ENCODE data around the gene ARHGAP15. TPM values are rescaled to one million over a fixed set of nuclear protein-coding genes. Genes with fewer than 3 reads are reported as not detected.

The ARHGAP15 gene
- total RNA-seq, 1 experiment from 2014 or later: not detected

DNA sequence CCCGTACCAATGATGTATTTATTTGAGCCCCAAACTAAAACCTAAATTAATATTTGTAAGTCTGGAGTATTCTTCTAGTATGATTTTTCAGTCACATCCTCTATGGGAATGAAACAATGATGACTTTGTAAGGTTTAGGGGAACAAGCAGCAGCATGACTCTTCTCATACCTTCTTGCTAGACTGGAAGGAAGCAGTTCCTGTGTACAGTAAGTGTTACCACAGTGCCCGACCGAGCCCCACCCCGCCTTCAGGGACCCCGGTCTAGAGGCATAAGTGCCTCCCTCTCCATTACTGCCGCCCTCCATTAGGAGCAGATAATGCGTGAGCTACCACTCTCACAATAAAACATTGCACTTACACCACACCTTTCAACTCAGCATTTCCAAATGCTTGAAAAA, 599.3 kb downstream of the ARHGAP15 start:
- ChIA-PET CTCF (no interaction called here), POLR2A (ENCODE audit: unreplicated experiment) (no interaction called here)
- no peak overlapping the region for H3K27ac ChIP-seq

GRCh38 chr2:143729296-143729814, 600.1 kb downstream of the ARHGAP15 start:
- Histone ChIP-seq H3K4me2 (no peak overlapping the region), H3K27me3 (ENCODE audit: insufficient read depth, low read depth) (no peaks in the 10 kb centered on the region), H3K27ac (no peak overlapping the region), H3F3A (ENCODE audit: insufficient read depth, low read depth) (no peaks in the 10 kb centered on the region), H3K4me1 (replicated peaks; ENCODE audit: insufficient read depth) (no peaks in the 10 kb centered on the region), H3K9me2 (ENCODE audit: insufficient read depth) (no peaks in the 10 kb centered on the region), H2AFZ (no peak overlapping the region), H3K9me3 (ENCODE audit: insufficient read depth, low read depth) (no peaks in the 10 kb centered on the region), H3K79me2 (ENCODE audit: low read depth) (no peaks in the 10 kb centered on the region), H4K20me1 (ENCODE audit: insufficient read depth) (no peaks in the 10 kb centered on the region), H3K4me3 (no peak overlapping the region), H3K36me3 (ENCODE audit: low read depth) (no peaks in the 10 kb centered on the region)
- intact Hi-C loops (cut with micrococcal nuclease; ENCODE audit: unreplicated experiment): no loop called here
- no peak for TF ChIP-seq EZH2 (IDR thresholded peaks at IDR 0.05; ENCODE audit: low read depth)
- TF ChIP-seq CTCF (conservative IDR thresholded peaks at IDR 0.05): no peak
- no TSS peak for BruUV-seq (replicated peaks)
- ChIA-PET CTCF (no interaction called here), POLR2A (ENCODE audit: unreplicated experiment) (no interaction called here)
- no peak for DNase-seq

More for the DNA sequence above, 599.3 kb downstream of the ARHGAP15 start:
- Histone ChIP-seq H3K9me3 (ENCODE audit: insufficient read depth, low read depth) (no peaks in the 10 kb centered on the region), H3K4me1 (replicated peaks; ENCODE audit: insufficient read depth) (no peaks in the 10 kb centered on the region), H3K36me3 (ENCODE audit: low read depth) (no peaks in the 10 kb centered on the region), H3K79me2 (ENCODE audit: low read depth) (no peaks in the 10 kb centered on the region), H3K9me2 (ENCODE audit: insufficient read depth) (no peaks in the 10 kb centered on the region), H3K4me3 (no peak overlapping the region), H2AFZ (no peak overlapping the region), H4K20me1 (ENCODE audit: insufficient read depth) (no peaks in the 10 kb centered on the region), H3F3A (ENCODE audit: insufficient read depth, low read depth) (no peaks in the 10 kb centered on the region), H3K4me2 (no peak overlapping the region), H3K27me3 (ENCODE audit: insufficient read depth, low read depth) (no peaks in the 10 kb centered on the region)
- intact Hi-C loops (cut with micrococcal nuclease; ENCODE audit: unreplicated experiment): no loop called here
- DNase-seq: no peak
- BruUV-seq (replicated peaks): no TSS peak
- TF ChIP-seq CTCF (conservative IDR thresholded peaks at IDR 0.05): no peak

- Histone ChIP-seq H3K79me2 (ENCODE audit: low read depth) (no peaks in the 10 kb centered on the region), H2AFZ (no peak overlapping the region), H3K9me2 (ENCODE audit: insufficient read depth) (no peaks in the 10 kb centered on the region), H3K9me3 (ENCODE audit: insufficient read depth, low read depth) (no peaks in the 10 kb centered on the region), H3K4me1 (replicated peaks; ENCODE audit: insufficient read depth) (no peaks in the 10 kb centered on the region), H4K20me1 (ENCODE audit: insufficient read depth) (no peaks in the 10 kb centered on the region), H3K4me3 (no peak overlapping the region), H3K27ac (no peak overlapping the region), H3F3A (ENCODE audit: insufficient read depth, low read depth) (no peaks in the 10 kb centered on the region), H3K27me3 (ENCODE audit: insufficient read depth, low read depth) (no peaks in the 10 kb centered on the region), H3K36me3 (ENCODE audit: low read depth) (no peaks in the 10 kb centered on the region), H3K4me2 (no peak overlapping the region)
- POLR2A ChIA-PET (ENCODE audit: unreplicated experiment): interaction anchor here (0.6 kb wide), 1 partner anchor 44 kb away, joined by 8 read pairs; no protein-coding TSS in a partner anchor
- BruUV-seq (replicated peaks): no TSS peak
- CTCF ChIA-PET: no interaction called here
- intact Hi-C loops (cut with micrococcal nuclease; ENCODE audit: unreplicated experiment): no loop called here
- peak in 1 of 2 experiments; percentile 8 for DNase-seq
- no peak for TF ChIP-seq EZH2 (IDR thresholded peaks at IDR 0.05; ENCODE audit: low read depth)
- TF ChIP-seq CTCF (conservative IDR thresholded peaks at IDR 0.05): no peak
These were observed 601.1 kb downstream of the ARHGAP15 start for GRCh38 chr2:143730155-143730952.
